H1 (cell line): ENCODE measurements around the gene MACROH2A1. TPM values are rescaled to one million over a fixed set of nuclear protein-coding genes. Genes with fewer than 3 reads are reported as not detected.

ENCODE experiments used
- polyA plus RNA-seq, 7 experiments: library from polyadenylated mRNA; depleted of rRNA in 3 of 7; stranded (reverse) in 5 of 7; unstranded in 2 of 7; fragments of >200 nt in 5 of 7; fragments of 200-250 nt in 2 of 7; gene quantifications; 1 replicate in 5 of 7; 2 replicates in 1 of 7; 4 replicates in 1 of 7; pipeline versions ENCODE4 v1.2.1 to v1.2.3, GENCODE V29; 2011 to 2013; ENCODE audit warnings: missing spikeins in 2 of 7, mixed read lengths in 2 of 7
- total RNA-seq: library from RNA; stranded (reverse); fragmentation: NEBNext Ultra II Directional; extraction: Animal tissue kit (Norgen Biotek cat#: 25700); gene quantifications from 2 replicates; pipeline ENCODE4 v1.2.1, GENCODE V29; 2021
- TF ChIP-seq, protein P1 (sequence below): IDR thresholded peaks from 2 replicates; pipeline ENCODE4 v1.6.1; 2012; ENCODE audit warnings: inconsistent platforms

The MACROH2A1 gene
- total and polyA plus RNA-seq, 2 of the 8 experiments (the other 6 are each of a cell fraction or from before 2014, with no cell fraction given): 60.0 to 92.3 TPM

DNA sequence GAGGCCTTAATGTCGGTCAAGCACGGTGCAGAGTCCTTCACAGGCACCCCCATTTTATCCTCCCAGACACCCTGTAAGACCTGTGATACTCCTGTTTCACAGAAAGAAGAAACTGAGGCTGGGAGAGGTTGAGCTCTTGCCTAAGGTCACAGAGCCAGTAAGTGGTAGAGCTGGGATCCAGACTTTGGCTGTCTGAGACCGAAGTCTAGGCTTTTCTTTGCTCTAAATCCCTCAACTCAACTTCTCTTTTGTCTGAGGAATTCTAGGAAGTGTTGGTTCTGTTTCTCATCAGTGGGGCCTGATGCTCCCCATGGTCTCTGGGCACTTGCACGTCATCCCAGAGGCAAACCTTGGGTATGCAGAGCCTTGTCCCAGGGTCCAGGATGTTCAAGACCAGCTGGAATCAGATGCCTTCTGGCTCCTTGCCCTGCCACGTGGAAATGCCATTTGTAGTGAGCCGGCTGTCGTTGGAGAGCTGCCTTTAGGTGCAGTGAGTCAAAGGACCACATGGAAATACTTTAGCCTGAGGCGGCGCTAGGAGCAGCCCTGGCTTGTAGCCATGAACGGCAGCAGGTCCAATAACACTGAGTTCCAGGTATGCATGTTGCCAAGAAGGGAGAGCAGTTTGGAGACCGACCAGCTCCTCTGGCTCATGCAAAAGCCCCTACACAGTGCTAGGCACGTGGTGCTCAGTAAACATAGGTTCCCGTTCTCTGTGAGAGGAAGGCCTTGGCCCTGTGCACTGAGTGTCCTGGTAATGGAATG lies 38.9 kb upstream of the MACROH2A1 start (continued):
- TF ChIP-seq, protein P1, sequence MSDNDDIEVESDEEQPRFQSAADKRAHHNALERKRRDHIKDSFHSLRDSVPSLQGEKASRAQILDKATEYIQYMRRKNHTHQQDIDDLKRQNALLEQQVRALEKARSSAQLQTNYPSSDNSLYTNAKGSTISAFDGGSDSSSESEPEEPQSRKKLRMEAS: no peak
